ENCODE results near the gene ATP8A2. TPM values are rescaled to one million over a fixed set of nuclear protein-coding genes. Genes with fewer than 3 reads are reported as not detected.

The ATP8A2 gene
- total RNA-seq, 4 donors from 2014 or later, result 0.29 to 0.65 (median 0.46) TPM

DNA sequence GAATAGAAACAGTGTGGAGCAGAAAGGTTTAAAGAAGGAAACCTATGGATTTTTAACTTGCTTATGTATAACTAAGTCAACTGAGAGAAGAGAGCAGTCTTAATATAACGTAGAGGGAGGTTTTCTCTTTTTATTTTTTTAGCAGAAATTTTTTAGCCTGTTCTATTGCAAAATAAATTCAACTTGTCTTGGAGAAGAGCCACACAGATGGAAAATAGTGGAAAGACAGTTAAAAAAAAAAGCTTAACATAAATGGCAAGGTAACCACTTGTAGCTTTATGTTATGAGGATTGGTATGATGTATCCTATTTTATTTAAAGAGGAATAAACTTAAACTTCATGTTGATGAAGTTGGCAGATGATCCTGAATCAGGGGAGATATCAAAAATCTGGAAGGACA lies 367.6 kb downstream of the ATP8A2 start:
- intact Hi-C loops (cut with DNase I), result no loop called here
- H3K27me3 ChIP-seq, result no peaks in the 10 kb centered on the region
- H3K4me1 ChIP-seq, result no peaks in the 10 kb centered on the region
- no peaks in the 10 kb centered on the region for H3K36me3 ChIP-seq
- no peaks in the 10 kb centered on the region for H3K9me3 ChIP-seq
- H3K27ac ChIP-seq (replicated peaks in 1 of 4), result no peak overlapping the region
- TF ChIP-seq POLR2AphosphoS5 (IDR thresholded peaks at IDR 0.05), result no peak
- no peak for TF ChIP-seq EP300 (IDR thresholded peaks at IDR 0.05)
- TF ChIP-seq, protein P1, sequence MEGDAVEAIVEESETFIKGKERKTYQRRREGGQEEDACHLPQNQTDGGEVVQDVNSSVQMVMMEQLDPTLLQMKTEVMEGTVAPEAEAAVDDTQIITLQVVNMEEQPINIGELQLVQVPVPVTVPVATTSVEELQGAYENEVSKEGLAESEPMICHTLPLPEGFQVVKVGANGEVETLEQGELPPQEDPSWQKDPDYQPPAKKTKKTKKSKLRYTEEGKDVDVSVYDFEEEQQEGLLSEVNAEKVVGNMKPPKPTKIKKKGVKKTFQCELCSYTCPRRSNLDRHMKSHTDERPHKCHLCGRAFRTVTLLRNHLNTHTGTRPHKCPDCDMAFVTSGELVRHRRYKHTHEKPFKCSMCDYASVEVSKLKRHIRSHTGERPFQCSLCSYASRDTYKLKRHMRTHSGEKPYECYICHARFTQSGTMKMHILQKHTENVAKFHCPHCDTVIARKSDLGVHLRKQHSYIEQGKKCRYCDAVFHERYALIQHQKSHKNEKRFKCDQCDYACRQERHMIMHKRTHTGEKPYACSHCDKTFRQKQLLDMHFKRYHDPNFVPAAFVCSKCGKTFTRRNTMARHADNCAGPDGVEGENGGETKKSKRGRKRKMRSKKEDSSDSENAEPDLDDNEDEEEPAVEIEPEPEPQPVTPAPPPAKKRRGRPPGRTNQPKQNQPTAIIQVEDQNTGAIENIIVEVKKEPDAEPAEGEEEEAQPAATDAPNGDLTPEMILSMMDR (IDR thresholded peaks at IDR 0.05), result no peak
- no peak for TF ChIP-seq POLR2A (IDR thresholded peaks at IDR 0.05; ENCODE audit: low read depth)
- no peak for DNase-seq (ENCODE audit: extremely low spot score)
- WGBS, result 50% methylated on average over 1 of the region's 1 CpG
- no peak overlapping the region for H3K4me3 ChIP-seq

DNA sequence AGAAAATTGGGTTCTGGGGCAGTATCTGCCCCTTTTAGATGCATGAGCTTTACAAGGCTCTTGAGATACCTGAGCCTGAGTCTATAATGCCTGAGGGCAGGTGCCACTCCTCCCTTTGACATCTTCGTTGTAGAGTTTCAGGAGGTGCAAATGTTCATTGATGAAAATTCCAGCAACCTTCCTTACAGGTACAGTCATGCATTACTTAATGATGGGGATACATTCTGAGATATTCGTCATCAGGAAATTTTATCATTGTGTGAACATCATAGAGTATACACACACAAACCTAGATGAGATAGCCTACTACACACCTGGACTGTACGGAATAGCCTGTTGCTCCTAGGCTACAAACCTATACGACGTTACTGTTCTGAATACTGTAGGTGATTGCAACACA lies 370.0 kb downstream of the ATP8A2 start:
- Histone ChIP-seq H3K4me1 (no peaks in the 10 kb centered on the region), H3K27ac (replicated peaks in 1 of 4) (no peak overlapping the region), H3K9me3 (no peaks in the 10 kb centered on the region), H3K36me3 (no peaks in the 10 kb centered on the region), H3K27me3 (no peaks in the 10 kb centered on the region), H3K4me3 (no peak overlapping the region)
- intact Hi-C loops (cut with DNase I), result no loop called here
- 98% methylated on average over 5 of the region's 5 CpGs for WGBS
- TF ChIP-seq, protein P1 (IDR thresholded peaks at IDR 0.05), result no peak
- TF ChIP-seq EP300 (IDR thresholded peaks at IDR 0.05), result no peak
- DNase-seq (ENCODE audit: extremely low spot score), result no peak

DNA sequence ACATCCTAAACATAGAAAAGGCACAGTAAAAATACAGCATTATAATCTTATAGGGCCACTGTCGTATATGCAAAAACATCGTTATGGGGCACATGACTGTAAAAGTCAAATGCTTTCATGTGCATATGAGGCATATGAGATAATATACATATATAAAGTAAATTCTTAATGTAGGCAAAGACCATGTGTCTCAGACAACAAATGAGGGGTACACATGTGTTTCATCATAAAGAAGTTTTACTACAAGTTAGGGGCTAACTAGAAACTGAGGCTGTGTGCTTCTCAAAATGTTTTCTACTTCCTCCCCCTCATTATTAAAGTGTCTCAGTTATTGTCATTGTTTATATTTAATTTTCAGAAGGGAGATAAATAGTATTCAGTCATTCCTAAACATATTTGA lies 370.4 kb downstream of the ATP8A2 start:
- H3K27ac ChIP-seq (replicated peaks in 1 of 4), result no peak overlapping the region
- H3K4me3 ChIP-seq, result no peak overlapping the region
- no peaks in the 10 kb centered on the region for H3K36me3 ChIP-seq
- WGBS, result 96% methylated on average over 2 of the region's 2 CpGs
- TF ChIP-seq, protein P1 (IDR thresholded peaks at IDR 0.05), result no peak
- TF ChIP-seq POLR2A (IDR thresholded peaks at IDR 0.05; ENCODE audit: low read depth), result no peak
- TF ChIP-seq EP300 (IDR thresholded peaks at IDR 0.05), result no peak
- TF ChIP-seq POLR2AphosphoS5 (IDR thresholded peaks at IDR 0.05), result no peak
- no peaks in the 10 kb centered on the region for H3K27me3 ChIP-seq
- H3K9me3 ChIP-seq, result no peaks in the 10 kb centered on the region
- intact Hi-C loops (cut with DNase I), result no loop called here
- H3K4me1 ChIP-seq, result no peaks in the 10 kb centered on the region
- no peak for DNase-seq (ENCODE audit: extremely low spot score)

DNA sequence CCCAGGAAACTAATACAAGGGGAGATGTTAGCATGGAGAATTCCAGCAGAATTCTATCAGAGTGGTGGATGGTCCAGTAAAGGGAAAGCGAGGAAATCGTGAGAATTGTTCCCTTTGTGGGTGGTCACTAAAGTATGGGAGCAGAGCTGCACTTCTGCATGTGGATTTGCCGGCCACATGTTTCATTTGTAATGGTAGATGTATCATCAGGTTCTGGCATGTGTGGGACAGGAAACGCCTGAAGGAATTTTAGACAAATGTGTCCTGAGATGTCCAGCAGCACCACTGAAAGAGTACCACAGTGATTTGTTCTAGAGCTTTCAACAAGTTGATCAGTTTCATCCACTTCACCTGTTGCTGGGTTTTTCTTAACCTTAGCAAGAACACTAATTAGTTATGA lies 371.6 kb downstream of the ATP8A2 start:
- DNase-seq (ENCODE audit: extremely low spot score), result no peak
- Histone ChIP-seq H3K27ac (replicated peaks in 1 of 4) (no peak overlapping the region), H3K9me3 (no peaks in the 10 kb centered on the region), H3K4me1 (no peaks in the 10 kb centered on the region), H3K27me3 (no peaks in the 10 kb centered on the region), H3K36me3 (no peaks in the 10 kb centered on the region), H3K4me3 (no peak overlapping the region)
- no peak for TF ChIP-seq POLR2A (IDR thresholded peaks at IDR 0.05; ENCODE audit: low read depth)
- TF ChIP-seq, protein P1 (IDR thresholded peaks at IDR 0.05), result no peak
- TF ChIP-seq POLR2AphosphoS5 (IDR thresholded peaks at IDR 0.05), result no peak
- TF ChIP-seq EP300 (IDR thresholded peaks at IDR 0.05), result no peak
- intact Hi-C loops (cut with DNase I), result no loop called here
- 65% methylated on average over 4 of the region's 4 CpGs for WGBS

DNA sequence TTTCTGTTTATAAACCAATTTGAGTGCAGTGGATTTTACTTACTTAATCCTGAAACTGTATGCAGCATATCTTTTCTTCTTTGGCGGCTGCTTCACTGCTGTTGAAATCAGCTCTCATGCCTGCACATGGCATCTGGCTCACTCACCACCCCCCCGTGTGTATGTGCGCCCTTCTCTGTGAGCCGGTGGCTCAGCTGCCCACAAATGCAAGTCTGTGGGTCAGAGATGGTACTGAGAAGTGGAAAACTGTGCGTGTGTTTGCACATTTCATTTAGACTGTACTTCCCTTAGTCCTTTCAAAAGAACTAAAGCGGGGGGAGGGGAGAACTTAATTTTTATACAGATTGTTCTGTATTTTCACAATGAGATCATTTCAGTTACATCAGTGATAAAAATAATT lies 372.4 kb downstream of the ATP8A2 start:
- no peaks in the 10 kb centered on the region for H3K36me3 ChIP-seq
- H3K4me3 ChIP-seq, result no peak overlapping the region
- no peak for DNase-seq (ENCODE audit: extremely low spot score)
- intact Hi-C loops (cut with DNase I), result no loop called here
- 61% methylated on average over 6 of the region's 6 CpGs for WGBS
- H3K4me1 ChIP-seq, result no peaks in the 10 kb centered on the region
- no peaks in the 10 kb centered on the region for H3K27me3 ChIP-seq
- no peaks in the 10 kb centered on the region for H3K9me3 ChIP-seq
- no peak for TF ChIP-seq POLR2AphosphoS5 (IDR thresholded peaks at IDR 0.05)
- TF ChIP-seq EP300 (IDR thresholded peaks at IDR 0.05), result no peak
- TF ChIP-seq POLR2A (IDR thresholded peaks at IDR 0.05; ENCODE audit: low read depth), result no peak
- TF ChIP-seq, protein P1 (IDR thresholded peaks at IDR 0.05), result no peak
- H3K27ac ChIP-seq (replicated peaks in 1 of 4), result no peak overlapping the region
